Endodermal cell (in vitro differentiated cells): ENCODE results near the gene DGCR2. TPM values are rescaled to one million over a fixed set of nuclear protein-coding genes. Genes with fewer than 3 reads are reported as not detected.

Source experiments
- DNase-seq: peaks from one replicate; pipeline ENCODE4 v3.0.0-alpha.2; 2017
- H3K27ac ChIP-seq: 2 replicates; pipeline ENCODE4 v1.5.1; 2013; ENCODE audit warnings: mild to moderate bottlenecking, low read depth, low read length, moderate library complexity
- H3K27me3 ChIP-seq: 2 replicates; pipeline ENCODE4 v1.6.1; 2013; ENCODE audit warnings: mild to moderate bottlenecking, low read length, moderate library complexity; ENCODE audit not compliant: insufficient read depth, control insufficient read depth, poor library complexity, severe bottlenecking
- H3K36me3 ChIP-seq: 2 replicates; pipeline ENCODE4 v1.7.0; 2013; ENCODE audit warnings: mild to moderate bottlenecking, low read length, moderate library complexity; ENCODE audit not compliant: control insufficient read depth, insufficient read depth
- H3K4me1 ChIP-seq: one replicate; pipeline ENCODE4 v1.7.0; 2013; ENCODE audit warnings: low read length; ENCODE audit not compliant: control insufficient read depth, insufficient read depth
- H3K4me3 ChIP-seq: 2 replicates; pipeline ENCODE4 v1.5.1; 2013; ENCODE audit warnings: mild to moderate bottlenecking, low read length, moderate library complexity
- H3K9ac ChIP-seq: 2 replicates; pipeline ENCODE4 v1.6.1; 2013; ENCODE audit warnings: mild to moderate bottlenecking, low read length, moderate library complexity; ENCODE audit not compliant: poor library complexity, severe bottlenecking; ENCODE audit errors: extremely low read depth
- H3K9me3 ChIP-seq: 2 replicates; pipeline ENCODE4 v1.6.1; 2013; ENCODE audit warnings: mild to moderate bottlenecking, low read length, moderate library complexity; ENCODE audit not compliant: control insufficient read depth
- H3K27ac Mint-ChIP-seq: 2 replicates; pipeline ENCODE4 v1.8.0; 2020; ENCODE audit warnings: mixed read lengths
- H3K27me3 Mint-ChIP-seq: 2 replicates; pipeline ENCODE4 v1.8.0; 2021; ENCODE audit warnings: mild to moderate bottlenecking, mixed read lengths; ENCODE audit not compliant: insufficient read depth
- H3K36me3 Mint-ChIP-seq: 2 replicates; pipeline ENCODE4 v1.8.0; 2020; ENCODE audit warnings: low read depth, mixed read lengths
- H3K4me1 Mint-ChIP-seq: 2 replicates; pipeline ENCODE4 v1.8.0; 2020; ENCODE audit warnings: mixed read lengths
- H3K4me3 Mint-ChIP-seq: 2 replicates; pipeline ENCODE4 v1.8.0; 2020; ENCODE audit warnings: mild to moderate bottlenecking, moderate library complexity, mixed read lengths
- H3K9me3 Mint-ChIP-seq: 2 replicates; pipeline ENCODE4 v1.8.0; 2020; ENCODE audit warnings: mild to moderate bottlenecking, mixed read lengths
- WGBS, 2 experiments: methylation state at CpG; one replicate each; pipeline versions ENCODE4 v1.1.5 to v1.1.7; 2013; ENCODE audit warnings: missing lambda C conversion rate in 2 of 2, mixed read lengths in 1 of 2; ENCODE audit not compliant: insufficient coverage in 1 of 2, insufficient read length in 1 of 2; 5-methylcytosine and 5-hydroxymethylcytosine counted together
- total RNA-seq, 2 donors: library from RNA; stranded (reverse); fragmentation: NEBNext Ultra II Directional in 1 of 2; extraction: Animal tissue kit (Norgen Biotek cat#: 25700) in 1 of 2; gene quantifications; 2 replicates in 1 of 2; 3 replicates in 1 of 2; pipeline ENCODE4 v1.2.1, GENCODE V29; 2021
- TF ChIP-seq, protein P1 (sequence below): fragments of 200-600 bp; sonication (generic); conservative IDR thresholded peaks from 2 replicates; pipeline ENCODE4 v1.5.0; 2021; ENCODE audit warnings: antibody characterized with exemption, mild to moderate bottlenecking

Gene DGCR2
- total RNA-seq, 2 donors from 2014 or later = 54.6 to 62.9 TPM

DNA sequence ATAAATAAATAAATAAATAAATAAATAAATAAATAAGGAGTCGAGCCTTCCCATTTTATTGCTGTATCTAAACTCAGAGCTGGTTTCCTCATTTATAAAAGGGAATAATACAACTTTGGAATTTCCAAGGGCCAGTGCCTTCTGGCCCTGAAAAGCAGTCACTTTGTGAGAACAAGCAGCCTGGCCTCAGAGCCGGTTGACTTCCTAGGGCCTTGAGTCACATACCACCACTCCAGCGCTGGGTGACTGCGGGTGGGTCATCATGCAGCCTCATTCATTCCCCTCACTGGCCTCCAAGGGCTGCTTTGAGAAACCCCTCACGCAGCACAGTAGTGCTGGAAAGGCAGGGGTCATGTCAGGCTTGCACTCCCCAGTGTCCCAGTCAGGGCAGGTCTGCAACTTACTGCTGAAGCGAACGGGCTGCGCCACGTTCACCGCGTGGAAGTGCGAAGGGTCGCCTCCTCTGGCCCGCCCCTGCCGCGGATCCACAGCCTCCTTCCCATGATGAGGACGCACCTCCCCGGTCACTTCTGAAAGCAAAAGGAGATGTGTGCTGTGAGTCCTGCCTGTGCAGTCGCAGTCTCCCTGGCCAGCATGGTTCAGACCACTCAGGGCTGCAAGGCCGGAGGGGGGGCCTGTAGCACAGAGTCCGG is 54.4 kb downstream of the DGCR2 start:
- WGBS, 2 experiments = 92 to 93% methylated on average over 18 to 21 of the region's 21 CpGs
- no peaks in the 10 kb centered on the region for H3K4me1 Mint-ChIP-seq
- H3K4me3 Mint-ChIP-seq = no peak overlapping the region
- Histone ChIP-seq H3K9ac (no peak overlapping the region), H3K4me1 (no peaks in the 10 kb centered on the region), H3K9me3 (no peaks in the 10 kb centered on the region), H3K36me3 (peaks cover 73% of the 10 kb centered on the region), H3K27ac (no peak overlapping the region), H3K4me3 (no peak overlapping the region), H3K27me3 (no peaks in the 10 kb centered on the region)
- no peak for DNase-seq
- peak overlapping the region; percentile 68 for H3K27ac Mint-ChIP-seq
- H3K36me3 Mint-ChIP-seq = peaks cover 69% of the 10 kb centered on the region
- H3K9me3 Mint-ChIP-seq = no peaks in the 10 kb centered on the region
- no peaks in the 10 kb centered on the region for H3K27me3 Mint-ChIP-seq
- TF ChIP-seq, protein P1, sequence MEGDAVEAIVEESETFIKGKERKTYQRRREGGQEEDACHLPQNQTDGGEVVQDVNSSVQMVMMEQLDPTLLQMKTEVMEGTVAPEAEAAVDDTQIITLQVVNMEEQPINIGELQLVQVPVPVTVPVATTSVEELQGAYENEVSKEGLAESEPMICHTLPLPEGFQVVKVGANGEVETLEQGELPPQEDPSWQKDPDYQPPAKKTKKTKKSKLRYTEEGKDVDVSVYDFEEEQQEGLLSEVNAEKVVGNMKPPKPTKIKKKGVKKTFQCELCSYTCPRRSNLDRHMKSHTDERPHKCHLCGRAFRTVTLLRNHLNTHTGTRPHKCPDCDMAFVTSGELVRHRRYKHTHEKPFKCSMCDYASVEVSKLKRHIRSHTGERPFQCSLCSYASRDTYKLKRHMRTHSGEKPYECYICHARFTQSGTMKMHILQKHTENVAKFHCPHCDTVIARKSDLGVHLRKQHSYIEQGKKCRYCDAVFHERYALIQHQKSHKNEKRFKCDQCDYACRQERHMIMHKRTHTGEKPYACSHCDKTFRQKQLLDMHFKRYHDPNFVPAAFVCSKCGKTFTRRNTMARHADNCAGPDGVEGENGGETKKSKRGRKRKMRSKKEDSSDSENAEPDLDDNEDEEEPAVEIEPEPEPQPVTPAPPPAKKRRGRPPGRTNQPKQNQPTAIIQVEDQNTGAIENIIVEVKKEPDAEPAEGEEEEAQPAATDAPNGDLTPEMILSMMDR = no peak

DNA sequence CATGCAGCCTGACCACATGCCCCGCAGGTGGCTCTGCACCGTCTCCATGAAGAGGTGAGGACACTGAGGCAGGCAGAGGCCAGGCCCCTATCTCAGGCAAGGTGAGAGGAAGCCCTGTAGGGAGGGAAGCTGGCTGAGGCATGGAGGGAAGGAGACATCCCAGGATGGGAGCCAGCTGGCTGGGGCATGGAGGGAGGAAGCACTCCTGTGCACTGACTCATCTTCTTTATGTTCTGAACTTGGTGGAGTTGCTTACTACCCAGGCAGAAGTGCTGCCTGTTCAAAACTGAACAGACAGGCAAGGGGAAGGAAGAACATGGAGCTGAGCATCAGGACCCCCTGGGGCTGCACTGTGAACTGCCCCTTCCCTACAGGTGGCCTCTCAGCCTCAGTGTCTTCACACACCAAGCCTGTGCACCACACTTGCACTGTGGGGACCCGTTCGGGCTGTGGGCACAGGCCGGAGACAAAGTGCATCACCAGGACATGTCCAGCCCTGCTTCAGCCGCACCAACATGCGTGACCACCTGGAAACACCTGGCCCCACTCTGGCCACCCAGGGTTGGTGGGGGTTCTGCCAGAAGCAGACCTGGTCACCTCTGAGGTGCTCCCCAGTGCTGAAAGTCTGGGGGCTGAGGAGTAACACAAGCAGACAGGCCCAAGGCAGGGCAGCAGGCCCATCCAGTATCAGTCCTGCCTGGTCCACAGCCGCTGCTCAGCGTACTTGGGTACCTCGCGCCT is 55.5 kb downstream of the DGCR2 start:
- Mint-ChIP-seq H3K36me3 (peaks cover 71% of the 10 kb centered on the region), H3K9me3 (no peaks in the 10 kb centered on the region), H3K27me3 (no peaks in the 10 kb centered on the region), H3K4me1 (no peaks in the 10 kb centered on the region), H3K27ac (no peak overlapping the region), H3K4me3 (no peak overlapping the region)
- no peak overlapping the region for H3K9ac ChIP-seq
- no peak overlapping the region for H3K4me3 ChIP-seq
- no peak overlapping the region for H3K27ac ChIP-seq
- H3K4me1 ChIP-seq = no peaks in the 10 kb centered on the region
- DNase-seq = no peak
- 90 to 96% methylated on average over 4 to 11 of the region's 11 CpGs for WGBS, 2 experiments
- TF ChIP-seq, protein P1 = no peak
- H3K36me3 ChIP-seq = peaks cover 80% of the 10 kb centered on the region
- H3K27me3 ChIP-seq = no peaks in the 10 kb centered on the region
- H3K9me3 ChIP-seq = no peaks in the 10 kb centered on the region

DNA sequence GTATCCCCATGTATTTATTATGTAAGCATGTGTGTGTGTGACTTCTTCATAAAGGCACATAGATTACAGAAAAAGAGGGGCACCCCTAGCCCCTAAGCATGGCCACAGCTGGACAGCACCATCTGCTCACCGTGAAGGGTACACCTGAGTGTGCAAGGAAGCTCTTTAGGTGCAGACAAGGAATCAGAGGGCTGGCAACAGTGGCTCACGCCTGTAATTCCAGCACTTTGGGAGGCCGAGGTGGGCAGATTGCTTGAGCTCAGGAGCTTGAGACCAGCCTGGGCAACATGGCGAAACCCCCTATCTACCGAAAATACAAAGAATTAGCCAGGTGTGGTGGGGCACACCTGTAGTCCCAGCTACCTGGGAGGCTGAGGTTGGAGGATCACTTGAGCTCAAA is 56.3 kb downstream of the DGCR2 start:
- TF ChIP-seq, protein P1 = no peak
- Mint-ChIP-seq H3K4me1 (no peaks in the 10 kb centered on the region), H3K27me3 (no peaks in the 10 kb centered on the region), H3K4me3 (no peak overlapping the region), H3K27ac (no peak overlapping the region), H3K9me3 (no peaks in the 10 kb centered on the region), H3K36me3 (peaks cover 70% of the 10 kb centered on the region)
- H3K4me3 ChIP-seq = no peak overlapping the region
- WGBS, 2 experiments = 83 to 94% methylated on average over 3 to 5 of the region's 5 CpGs
- no peak overlapping the region for H3K9ac ChIP-seq
- H3K36me3 ChIP-seq = peaks cover 78% of the 10 kb centered on the region
- no peak overlapping the region for H3K27ac ChIP-seq
- H3K4me1 ChIP-seq = no peaks in the 10 kb centered on the region
- no peaks in the 10 kb centered on the region for H3K27me3 ChIP-seq
- H3K9me3 ChIP-seq = no peaks in the 10 kb centered on the region
- DNase-seq = no peak
